Endothelial cell (in vitro differentiated cells): ENCODE data around the gene PDZD7. TPM values are rescaled to one million over a fixed set of nuclear protein-coding genes. Genes with fewer than 3 reads are reported as not detected.

Experiments used
- DNase-seq: peaks from one replicate; pipeline ENCODE4 v3.0.0; 2021; ENCODE audit warnings: low spot score
- H3K27ac Mint-ChIP-seq: one replicate; pipeline ENCODE4 v1.8.0; 2021; ENCODE audit warnings: mixed read lengths, inconsistent platforms; ENCODE audit not compliant: unreplicated experiment
- H3K27me3 Mint-ChIP-seq: one replicate; pipeline ENCODE4 v1.8.0; 2021; ENCODE audit warnings: mild to moderate bottlenecking, moderate library complexity, mixed read lengths, inconsistent platforms; ENCODE audit not compliant: unreplicated experiment
- H3K36me3 Mint-ChIP-seq: one replicate; pipeline ENCODE4 v1.8.0; 2021; ENCODE audit warnings: mild to moderate bottlenecking, low read depth, mixed read lengths, inconsistent platforms; ENCODE audit not compliant: unreplicated experiment
- H3K4me1 Mint-ChIP-seq: one replicate; pipeline ENCODE4 v1.8.0; 2021; ENCODE audit warnings: mild to moderate bottlenecking, mixed read lengths, inconsistent platforms; ENCODE audit not compliant: unreplicated experiment
- H3K4me3 Mint-ChIP-seq: one replicate; pipeline ENCODE4 v1.8.0; 2021; ENCODE audit warnings: mild to moderate bottlenecking, mixed read lengths, inconsistent platforms; ENCODE audit not compliant: unreplicated experiment
- H3K9me3 Mint-ChIP-seq: one replicate; pipeline ENCODE4 v1.8.0; 2021; ENCODE audit warnings: mixed read lengths, inconsistent platforms; ENCODE audit not compliant: unreplicated experiment
- total RNA-seq: library from RNA; stranded (reverse); fragmentation: NEBNext Ultra II Directional; extraction: Animal tissue kit (Norgen Biotek cat#: 25700); gene quantifications from one replicate; pipeline ENCODE4 v1.2.1, GENCODE V29; 2021; ENCODE audit not compliant: unreplicated experiment
- TF ChIP-seq, protein P1 (sequence below): fragments of 200-600 bp; sonication (generic); IDR thresholded peaks from one replicate; pipeline ENCODE4 v1.5.0; 2021; ENCODE audit warnings: antibody characterized with exemption; ENCODE audit not compliant: unreplicated experiment

The PDZD7 gene
- total RNA-seq, 1 donor from 2014 or later: 0.54 TPM

DNA sequence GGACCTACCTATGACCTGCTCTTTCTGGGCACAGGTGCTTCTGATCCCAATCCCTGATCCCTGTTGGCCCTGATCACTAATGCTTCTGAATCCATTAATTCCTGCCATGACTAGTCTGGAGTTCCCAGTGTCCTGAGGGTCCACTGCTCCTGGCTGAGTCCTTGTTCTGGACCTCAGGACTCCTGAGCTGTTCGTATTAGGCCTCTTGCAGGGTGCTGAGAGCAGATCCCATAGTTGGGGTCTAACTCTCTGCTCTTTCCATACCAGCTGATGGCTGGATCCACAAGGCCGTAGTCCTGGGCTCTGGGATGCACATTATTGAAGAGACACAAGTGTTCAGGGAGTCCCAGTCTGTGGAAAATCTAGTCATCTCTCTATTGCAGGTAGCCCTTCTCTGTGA lies 50.6 kb downstream of the PDZD7 start:
- H3K27ac Mint-ChIP-seq: no peak overlapping the region
- H3K27me3 Mint-ChIP-seq: peaks cover 11% of the 10 kb centered on the region
- DNase-seq: no peak
- H3K36me3 Mint-ChIP-seq: peaks cover 24% of the 10 kb centered on the region
- TF ChIP-seq, protein P1, sequence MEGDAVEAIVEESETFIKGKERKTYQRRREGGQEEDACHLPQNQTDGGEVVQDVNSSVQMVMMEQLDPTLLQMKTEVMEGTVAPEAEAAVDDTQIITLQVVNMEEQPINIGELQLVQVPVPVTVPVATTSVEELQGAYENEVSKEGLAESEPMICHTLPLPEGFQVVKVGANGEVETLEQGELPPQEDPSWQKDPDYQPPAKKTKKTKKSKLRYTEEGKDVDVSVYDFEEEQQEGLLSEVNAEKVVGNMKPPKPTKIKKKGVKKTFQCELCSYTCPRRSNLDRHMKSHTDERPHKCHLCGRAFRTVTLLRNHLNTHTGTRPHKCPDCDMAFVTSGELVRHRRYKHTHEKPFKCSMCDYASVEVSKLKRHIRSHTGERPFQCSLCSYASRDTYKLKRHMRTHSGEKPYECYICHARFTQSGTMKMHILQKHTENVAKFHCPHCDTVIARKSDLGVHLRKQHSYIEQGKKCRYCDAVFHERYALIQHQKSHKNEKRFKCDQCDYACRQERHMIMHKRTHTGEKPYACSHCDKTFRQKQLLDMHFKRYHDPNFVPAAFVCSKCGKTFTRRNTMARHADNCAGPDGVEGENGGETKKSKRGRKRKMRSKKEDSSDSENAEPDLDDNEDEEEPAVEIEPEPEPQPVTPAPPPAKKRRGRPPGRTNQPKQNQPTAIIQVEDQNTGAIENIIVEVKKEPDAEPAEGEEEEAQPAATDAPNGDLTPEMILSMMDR: no peak
- H3K4me1 Mint-ChIP-seq: no peaks in the 10 kb centered on the region
- H3K4me3 Mint-ChIP-seq: no peak overlapping the region
- no peaks in the 10 kb centered on the region for H3K9me3 Mint-ChIP-seq

DNA sequence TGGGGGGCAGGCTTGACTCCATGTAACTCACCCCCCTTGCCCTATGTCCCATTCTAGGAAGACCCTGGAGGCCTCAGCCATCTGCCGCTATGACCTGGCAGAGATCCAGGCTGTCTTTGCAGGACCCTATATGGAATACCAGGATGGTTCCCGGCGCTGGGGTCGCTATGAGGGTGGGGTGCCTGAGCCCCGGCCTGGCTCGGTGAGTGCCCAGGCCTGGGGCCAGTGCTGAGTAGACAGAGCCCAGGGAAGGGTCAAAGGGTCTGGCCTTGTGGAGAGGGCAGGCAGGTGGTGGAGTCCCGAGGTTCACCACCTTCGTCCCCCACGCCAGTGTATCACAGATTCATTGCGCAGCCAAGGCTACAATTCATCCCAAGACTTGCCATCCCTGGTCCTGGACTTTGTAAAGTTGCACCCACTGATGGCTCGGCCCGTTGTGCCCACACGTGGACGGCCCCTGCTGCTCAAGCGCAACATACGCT lies 51.1 kb downstream of the PDZD7 start:
- H3K36me3 Mint-ChIP-seq: peaks cover 24% of the 10 kb centered on the region
- no peak overlapping the region for H3K4me3 Mint-ChIP-seq
- no peak for DNase-seq
- H3K27me3 Mint-ChIP-seq: peaks cover 11% of the 10 kb centered on the region
- H3K27ac Mint-ChIP-seq: no peak overlapping the region
- H3K9me3 Mint-ChIP-seq: no peaks in the 10 kb centered on the region
- H3K4me1 Mint-ChIP-seq: no peaks in the 10 kb centered on the region
- TF ChIP-seq, protein P1: no peak

DNA sequence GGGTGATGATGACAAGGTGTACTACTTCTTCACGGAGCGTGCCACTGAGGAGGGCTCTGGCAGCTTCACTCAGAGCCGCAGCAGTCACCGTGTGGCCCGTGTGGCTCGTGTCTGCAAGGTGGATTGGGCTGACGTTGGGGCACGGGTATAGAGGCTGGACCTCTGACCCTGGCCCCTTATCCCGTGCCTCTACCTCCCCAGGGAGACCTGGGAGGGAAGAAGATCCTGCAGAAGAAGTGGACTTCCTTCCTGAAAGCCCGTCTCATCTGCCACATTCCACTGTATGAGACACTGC lies 52.1 kb downstream of the PDZD7 start:
- no peak for DNase-seq
- peaks cover 24% of the 10 kb centered on the region for H3K36me3 Mint-ChIP-seq
- H3K27me3 Mint-ChIP-seq: peaks cover 8% of the 10 kb centered on the region
- peak overlapping the region; percentile 57 for H3K4me3 Mint-ChIP-seq
- TF ChIP-seq, protein P1: no peak
- no peaks in the 10 kb centered on the region for H3K4me1 Mint-ChIP-seq
- no peak overlapping the region for H3K27ac Mint-ChIP-seq
- no peaks in the 10 kb centered on the region for H3K9me3 Mint-ChIP-seq

DNA sequence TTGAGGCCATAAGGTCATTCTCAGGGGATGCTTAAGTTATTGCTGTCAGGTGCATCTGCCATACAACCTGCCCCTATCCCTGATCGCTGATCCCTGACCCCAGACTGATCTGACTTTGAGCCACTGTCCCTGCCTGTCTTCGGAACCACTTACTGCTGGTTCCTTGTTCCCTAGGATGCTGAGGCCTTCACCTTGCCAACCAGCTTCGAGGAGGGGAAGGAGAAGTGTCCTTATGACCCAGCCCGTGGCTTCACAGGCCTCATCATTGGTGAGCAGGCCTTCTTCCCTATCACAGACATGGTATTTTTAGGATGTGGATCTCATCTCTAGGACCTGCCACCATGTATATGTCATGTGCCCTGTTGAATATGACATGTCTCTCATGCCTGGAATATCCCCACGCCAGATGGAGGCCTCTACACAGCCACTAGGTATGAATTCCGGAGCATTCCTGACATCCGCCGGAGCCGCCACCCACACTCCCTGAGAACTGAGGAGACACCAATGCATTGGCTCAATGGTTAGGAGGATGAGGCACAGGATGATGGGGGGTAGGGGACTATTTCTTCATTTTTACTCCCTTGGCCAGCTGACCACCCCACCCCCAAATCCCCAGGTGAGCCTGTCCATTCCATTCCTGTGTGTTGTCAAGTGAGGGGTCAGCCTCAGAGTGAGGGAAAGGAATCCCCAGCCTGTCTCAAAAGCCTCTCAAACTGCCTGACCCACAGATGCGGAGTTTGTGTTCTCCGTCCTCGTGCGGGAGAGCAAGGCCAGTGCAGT lies 52.6 kb downstream of the PDZD7 start:
- Mint-ChIP-seq H3K9me3 (no peaks in the 10 kb centered on the region), H3K27ac (no peak overlapping the region), H3K4me3 (no peak overlapping the region), H3K27me3 (peaks cover 8% of the 10 kb centered on the region), H3K4me1 (no peaks in the 10 kb centered on the region), H3K36me3 (peaks cover 24% of the 10 kb centered on the region)
- no peak for DNase-seq
- TF ChIP-seq, protein P1: no peak

DNA sequence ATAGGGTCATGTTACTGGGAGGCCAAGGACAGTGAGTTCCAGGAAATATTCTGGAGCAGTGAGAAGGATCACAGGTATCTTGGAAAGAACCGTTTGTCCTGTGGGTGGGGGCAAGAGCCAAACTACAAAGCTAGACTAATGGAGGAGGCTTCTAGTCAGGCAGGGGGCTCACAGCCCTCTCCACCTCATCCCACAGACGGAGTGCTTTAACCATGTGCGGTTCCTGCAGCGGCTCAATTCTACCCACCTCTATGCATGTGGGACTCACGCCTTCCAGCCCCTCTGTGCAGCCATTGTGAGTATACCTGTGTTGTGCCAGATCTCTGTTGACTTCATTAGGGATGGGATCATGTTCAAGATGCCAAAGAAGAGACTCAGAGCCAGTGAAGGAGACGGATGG lies 53.5 kb downstream of the PDZD7 start:
- peaks cover 6% of the 10 kb centered on the region for H3K27me3 Mint-ChIP-seq

More for the DNA sequence above, 53.5 kb downstream of the PDZD7 start:
- H3K9me3 Mint-ChIP-seq: no peaks in the 10 kb centered on the region
- no peak overlapping the region for H3K4me3 Mint-ChIP-seq
- no peak for DNase-seq
- no peaks in the 10 kb centered on the region for H3K4me1 Mint-ChIP-seq
- TF ChIP-seq, protein P1: no peak
- peaks cover 18% of the 10 kb centered on the region for H3K36me3 Mint-ChIP-seq
- H3K27ac Mint-ChIP-seq: no peak overlapping the region
